Thoracic aorta (tissue), 2 donors: ENCODE results near the gene PRPF8. TPM values are rescaled to one million over a fixed set of nuclear protein-coding genes. Genes with fewer than 3 reads are reported as not detected.

Experiments
- ATAC-seq: fragments of 150-250 bp; one replicate; pipeline ENCODE4 v1.8.0; 2017; ENCODE audit warnings: low read depth; ENCODE audit not compliant: insufficient number of reproducible peaks, low FRiP score
- DNase-seq: peaks from one replicate; pipeline ENCODE4 v3.0.0-alpha.2; 2020; ENCODE audit warnings: low spot score
- H3K27ac ChIP-seq, 2 donors: fragments of 200-600 bp; sonication (generic); 1 replicate in 1 of 2; 2 replicates in 1 of 2; pipeline ENCODE4 v1.5.1; 2016; ENCODE audit warnings: mild to moderate bottlenecking in 2 of 2, moderate library complexity in 2 of 2
- H3K27me3 ChIP-seq: fragments of 200-600 bp; sonication (generic); replicated peaks from 2 replicates; pipeline ENCODE4 v1.6.0; 2016; ENCODE audit warnings: mild to moderate bottlenecking; ENCODE audit not compliant: insufficient read depth
- H3K36me3 ChIP-seq: fragments of 200-600 bp; sonication (generic); one replicate; pipeline ENCODE4 v1.5.1; 2016
- H3K4me1 ChIP-seq, 2 donors: fragments of 200-600 bp; sonication (generic); 1 replicate in 1 of 2; 2 replicates in 1 of 2; pipeline versions ENCODE4 v1.5.1 to v1.6.0; 2016; ENCODE audit warnings: low read depth in 2 of 2, mild to moderate bottlenecking in 1 of 2; ENCODE audit not compliant: control insufficient read depth in 1 of 2
- H3K4me3 ChIP-seq: fragments of 200-600 bp; sonication (generic); 2 replicates; pipeline ENCODE4 v1.5.1; 2016; ENCODE audit warnings: mild to moderate bottlenecking
- H3K9me3 ChIP-seq: fragments of 200-600 bp; sonication (generic); 2 replicates; pipeline ENCODE4 v1.5.1; 2016
- total RNA-seq, 2 donors: library from RNA; depleted of rRNA; stranded (reverse); fragments of >200 nt; gene quantifications; one replicate each; pipeline versions ENCODE4 v1.1.0 to v1.2.3, GENCODE V29; 2016
- TF ChIP-seq, protein P1 (sequence below): fragments of 200-600 bp; sonication (generic); IDR thresholded peaks from one replicate; pipeline ENCODE4 v1.5.1; 2019; ENCODE audit warnings: antibody characterized with exemption

PRPF8 gene
- total RNA-seq, 2 donors from 2014 or later: 184 to 186 TPM

DNA sequence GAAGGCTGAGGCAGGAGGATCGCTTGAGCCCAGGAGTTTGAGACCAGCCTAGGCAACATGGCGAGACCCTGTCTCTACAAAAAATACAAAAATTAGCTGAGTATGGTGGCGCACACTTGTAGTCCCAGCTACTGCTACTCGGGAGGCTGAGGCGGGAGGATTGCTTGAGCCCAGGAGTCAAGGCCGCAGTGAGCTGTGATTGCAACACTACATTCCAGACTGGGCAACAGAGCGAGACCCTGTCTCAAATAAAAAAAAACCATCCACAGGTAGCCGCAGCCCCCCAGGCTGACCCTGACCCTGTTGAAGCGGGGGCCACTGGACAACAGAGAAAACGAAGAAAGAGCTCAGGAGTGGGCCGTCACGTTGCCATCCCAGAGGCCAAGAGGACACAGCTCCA, 60.0 kb downstream of the PRPF8 start:
- Histone ChIP-seq H3K4me1 (peaks cover 11 to 17% of the 10 kb centered on the region in 2 donors), H3K9me3 (no peaks in the 10 kb centered on the region), H3K27me3 (no peaks in the 10 kb centered on the region), H3K4me3 (no peak overlapping the region), H3K27ac (no peak overlapping the region), H3K36me3 (no peaks in the 10 kb centered on the region)
- TF ChIP-seq, protein P1, sequence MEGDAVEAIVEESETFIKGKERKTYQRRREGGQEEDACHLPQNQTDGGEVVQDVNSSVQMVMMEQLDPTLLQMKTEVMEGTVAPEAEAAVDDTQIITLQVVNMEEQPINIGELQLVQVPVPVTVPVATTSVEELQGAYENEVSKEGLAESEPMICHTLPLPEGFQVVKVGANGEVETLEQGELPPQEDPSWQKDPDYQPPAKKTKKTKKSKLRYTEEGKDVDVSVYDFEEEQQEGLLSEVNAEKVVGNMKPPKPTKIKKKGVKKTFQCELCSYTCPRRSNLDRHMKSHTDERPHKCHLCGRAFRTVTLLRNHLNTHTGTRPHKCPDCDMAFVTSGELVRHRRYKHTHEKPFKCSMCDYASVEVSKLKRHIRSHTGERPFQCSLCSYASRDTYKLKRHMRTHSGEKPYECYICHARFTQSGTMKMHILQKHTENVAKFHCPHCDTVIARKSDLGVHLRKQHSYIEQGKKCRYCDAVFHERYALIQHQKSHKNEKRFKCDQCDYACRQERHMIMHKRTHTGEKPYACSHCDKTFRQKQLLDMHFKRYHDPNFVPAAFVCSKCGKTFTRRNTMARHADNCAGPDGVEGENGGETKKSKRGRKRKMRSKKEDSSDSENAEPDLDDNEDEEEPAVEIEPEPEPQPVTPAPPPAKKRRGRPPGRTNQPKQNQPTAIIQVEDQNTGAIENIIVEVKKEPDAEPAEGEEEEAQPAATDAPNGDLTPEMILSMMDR: no peak
- ATAC-seq (no peak), DNase-seq (no peak)

DNA sequence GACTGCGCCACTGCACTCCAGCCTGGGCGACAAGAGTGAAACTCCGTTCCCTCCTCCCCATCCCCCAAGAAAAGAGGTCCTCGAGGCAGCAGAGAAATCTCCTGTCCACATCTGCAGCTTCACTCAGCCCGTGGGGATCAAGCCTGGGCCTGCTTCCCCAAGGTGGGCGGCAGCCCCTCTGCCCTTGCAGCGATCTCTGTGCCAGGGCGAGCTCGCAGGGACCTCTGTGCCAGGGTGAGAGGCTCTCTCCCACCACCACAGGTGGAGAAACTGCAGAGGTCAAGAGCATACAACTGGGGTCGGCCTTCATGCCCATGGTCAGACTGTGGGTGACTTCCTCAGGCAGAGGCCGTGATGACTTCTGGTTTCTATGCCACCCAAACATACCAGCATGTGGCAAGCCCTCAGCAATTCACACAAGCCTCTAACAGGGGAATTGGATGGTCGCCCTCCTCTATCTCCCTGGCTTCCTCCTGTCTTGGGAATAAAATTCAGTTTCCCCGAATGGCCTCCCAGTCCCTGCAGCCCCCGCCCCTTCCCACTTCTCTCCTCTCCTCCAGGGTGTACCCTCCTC, 61.5 kb downstream of the PRPF8 start:
- H3K4me1 ChIP-seq: peaks cover 7 to 12% of the 10 kb centered on the region in 2 donors
- H3K36me3 ChIP-seq: no peaks in the 10 kb centered on the region
- no peak overlapping the region for H3K4me3 ChIP-seq
- H3K27me3 ChIP-seq: no peaks in the 10 kb centered on the region
- no peaks in the 10 kb centered on the region for H3K9me3 ChIP-seq
- no peak overlapping the region for H3K27ac ChIP-seq
- ATAC-seq (no peak), DNase-seq (no peak)
- TF ChIP-seq, protein P1: no peak

DNA sequence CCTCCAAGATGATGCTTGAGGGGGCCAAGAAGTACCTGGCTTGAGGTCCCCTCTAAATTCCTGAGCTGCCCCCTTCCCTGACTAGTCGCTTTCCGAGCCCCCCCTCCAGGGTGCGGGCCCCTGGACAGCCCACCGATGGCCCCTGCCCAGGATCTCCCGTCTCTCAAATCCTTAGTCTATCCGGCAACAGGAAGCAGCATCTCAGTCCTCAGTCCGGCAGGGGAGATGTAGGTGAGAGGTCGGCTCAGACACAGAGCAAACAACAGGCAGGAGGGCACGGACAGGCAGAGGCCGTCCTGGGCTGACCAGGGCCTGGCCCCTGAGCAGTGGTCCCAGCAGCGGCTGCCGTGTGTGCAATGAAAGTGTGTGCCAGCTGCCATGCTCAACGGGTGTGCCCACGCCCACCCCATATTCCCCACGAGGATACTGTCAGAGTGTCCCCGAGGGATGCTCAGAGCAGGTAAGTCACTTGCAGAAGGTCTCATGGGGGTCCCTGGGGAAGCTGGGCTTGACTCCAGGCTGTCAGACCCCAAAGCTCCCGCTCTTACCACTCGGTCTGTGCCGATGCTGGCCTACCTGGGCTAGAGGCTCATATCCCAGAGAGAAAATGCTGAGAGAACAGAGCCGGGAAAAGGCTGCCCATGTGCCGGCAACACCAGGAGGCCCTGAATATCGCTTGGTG, 63.3 kb downstream of the PRPF8 start:
- Histone ChIP-seq H3K4me1 (peaks cover 0 to 2% of the 10 kb centered on the region in 2 donors), H3K27ac (no peak overlapping the region), H3K9me3 (no peaks in the 10 kb centered on the region), H3K4me3 (no peak overlapping the region), H3K36me3 (no peaks in the 10 kb centered on the region), H3K27me3 (no peaks in the 10 kb centered on the region)
- no peak for DNase-seq
- TF ChIP-seq, protein P1: no peak
- ATAC-seq: no peak

DNA sequence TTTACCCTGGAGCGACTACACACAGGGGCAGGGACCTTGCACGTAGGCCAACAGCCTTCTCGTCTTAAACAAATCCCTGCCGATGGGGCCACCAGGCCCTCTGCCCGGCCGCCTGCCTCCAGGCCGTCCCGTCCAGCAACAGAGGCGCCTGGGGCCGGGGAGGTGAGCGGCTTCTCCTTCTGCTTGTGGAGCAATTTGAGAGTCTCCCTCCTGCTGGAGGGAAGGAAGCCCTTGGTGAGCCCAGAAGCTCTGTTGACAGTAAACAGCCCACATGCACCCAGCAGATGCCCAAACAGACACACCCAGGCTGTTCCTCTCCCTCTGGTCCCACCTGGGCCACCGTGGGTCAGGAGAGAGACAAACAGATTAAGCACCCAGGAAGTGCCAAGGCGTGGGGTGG, 64.2 kb downstream of the PRPF8 start:
- no peak for DNase-seq
- Histone ChIP-seq H3K27ac (no peak overlapping the region), H3K27me3 (no peaks in the 10 kb centered on the region), H3K9me3 (no peaks in the 10 kb centered on the region), H3K36me3 (no peaks in the 10 kb centered on the region), H3K4me1 (no peaks in the 10 kb centered on the region), H3K4me3 (no peak overlapping the region)
- no peak for ATAC-seq
- TF ChIP-seq, protein P1: no peak

DNA sequence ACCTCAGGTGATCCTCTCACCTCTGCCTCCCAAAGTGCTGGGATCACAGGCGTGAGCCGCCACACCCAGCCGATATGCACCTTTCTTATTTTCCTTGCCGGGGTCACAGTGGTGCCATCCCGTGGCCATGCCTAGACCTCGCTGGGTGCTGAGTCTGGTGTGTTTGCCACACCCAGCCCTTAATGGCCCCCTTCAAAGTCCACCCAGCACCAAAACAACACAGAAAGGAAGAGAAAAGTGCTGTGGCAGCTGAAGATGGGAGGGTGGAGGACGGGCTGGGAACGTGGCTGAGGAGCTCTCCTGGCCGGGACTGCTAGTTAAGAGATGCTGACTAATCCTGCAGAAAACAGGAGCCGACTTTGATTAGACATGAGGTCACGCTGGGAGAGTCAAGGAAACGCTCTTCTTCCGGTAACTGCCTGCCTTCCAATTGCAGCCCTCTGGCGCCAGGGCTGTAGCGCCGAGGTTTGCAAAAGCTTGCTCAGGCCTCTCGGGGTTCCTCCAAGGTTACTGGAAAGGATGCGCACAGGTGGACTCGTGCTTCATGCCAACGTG, 67.0 kb downstream of the PRPF8 start:
- no peak overlapping the region for H3K4me3 ChIP-seq
- H3K27ac ChIP-seq: no peak overlapping the region
- ATAC-seq (no peak), DNase-seq (no peak)
- TF ChIP-seq, protein P1: no peak
- H3K9me3 ChIP-seq: no peaks in the 10 kb centered on the region
- no peaks in the 10 kb centered on the region for H3K27me3 ChIP-seq
- H3K36me3 ChIP-seq: no peaks in the 10 kb centered on the region
- no peaks in the 10 kb centered on the region for H3K4me1 ChIP-seq
